Stimulated activated CD8-positive, alpha-beta memory T cell treated with anti-CD3 and anti-CD28 coated beads, Interleukin-12 subunit alpha, Interleukin-12 subunit beta, amount 100 ng/mL, for 1 hour (primary cell): ENCODE measurements around the gene USP15.

Source experiments
- DNase-seq: peaks from one replicate; pipeline ENCODE4 v3.0.0-alpha.2; 2020; ENCODE audit warnings: low read depth

Gene USP15

DNA sequence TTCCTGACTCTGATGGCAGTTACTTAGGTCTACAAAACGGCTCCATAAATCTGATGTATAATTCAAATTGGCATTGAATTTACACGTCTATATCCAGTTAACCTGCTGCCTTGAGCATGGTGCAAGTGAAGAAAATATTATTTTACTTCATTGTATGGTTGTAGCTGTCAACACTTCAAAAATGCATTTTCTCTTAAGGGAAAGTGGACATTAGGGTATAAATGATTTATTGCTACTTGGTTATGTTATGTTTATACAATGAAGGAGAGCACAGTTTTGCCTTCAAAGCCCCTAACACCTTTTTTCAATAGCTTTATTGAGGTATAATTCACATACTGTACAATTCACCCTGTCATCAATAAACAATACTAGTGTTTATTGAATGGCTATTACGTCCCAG, 2.0 kb upstream of the USP15 start:
- DNase-seq: no peak

DNA sequence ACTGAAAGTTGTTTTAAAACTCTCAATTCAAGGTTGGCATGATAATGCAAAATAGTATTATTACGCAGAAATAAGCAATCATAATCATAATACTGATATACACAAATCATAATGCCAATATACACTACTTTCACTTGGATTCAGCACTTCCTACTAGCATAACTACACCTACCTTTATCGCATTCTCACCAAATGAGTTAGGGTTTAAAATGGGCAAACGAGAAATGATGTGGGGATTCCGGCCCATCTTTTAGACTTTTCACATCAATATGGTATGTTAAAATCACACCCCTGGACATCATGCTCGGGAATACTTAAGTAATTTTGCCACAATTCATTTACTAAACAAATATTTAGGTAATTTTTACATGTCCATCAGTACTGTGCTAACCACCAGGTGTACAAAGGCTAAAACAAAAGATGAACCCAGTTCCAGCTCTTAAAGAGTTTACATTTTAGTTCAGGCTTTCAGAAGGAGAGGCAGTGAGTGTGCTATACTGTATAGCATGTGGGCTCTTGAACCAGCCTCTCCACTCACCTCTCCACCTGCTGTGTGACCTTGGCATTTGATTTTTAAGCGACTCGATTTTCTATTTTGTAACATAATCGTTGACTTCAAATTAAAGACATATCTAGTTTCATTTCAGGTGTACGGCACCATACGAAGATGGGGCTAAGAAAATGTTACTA, 1.1 kb upstream of the USP15 start:
- no peak for DNase-seq

DNA sequence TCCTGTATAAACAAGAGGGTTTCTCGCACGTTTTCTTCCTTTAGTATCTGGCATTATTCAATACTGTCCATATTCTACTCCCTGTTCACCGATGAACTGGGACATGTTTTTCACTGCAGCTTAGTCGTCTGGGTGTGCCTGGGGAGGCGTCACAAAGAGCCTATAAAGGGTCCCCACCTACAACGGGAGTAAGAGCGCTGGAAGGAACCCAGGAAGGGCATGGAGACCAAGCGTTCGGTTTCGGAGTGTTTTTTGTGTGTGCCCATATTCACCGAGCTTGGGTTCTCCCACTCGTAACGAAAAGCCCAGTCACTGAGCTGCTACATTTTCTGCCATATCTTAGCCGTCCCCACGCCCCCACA, 592 bp upstream of the USP15 start:
- DNase-seq: no peak

DNA sequence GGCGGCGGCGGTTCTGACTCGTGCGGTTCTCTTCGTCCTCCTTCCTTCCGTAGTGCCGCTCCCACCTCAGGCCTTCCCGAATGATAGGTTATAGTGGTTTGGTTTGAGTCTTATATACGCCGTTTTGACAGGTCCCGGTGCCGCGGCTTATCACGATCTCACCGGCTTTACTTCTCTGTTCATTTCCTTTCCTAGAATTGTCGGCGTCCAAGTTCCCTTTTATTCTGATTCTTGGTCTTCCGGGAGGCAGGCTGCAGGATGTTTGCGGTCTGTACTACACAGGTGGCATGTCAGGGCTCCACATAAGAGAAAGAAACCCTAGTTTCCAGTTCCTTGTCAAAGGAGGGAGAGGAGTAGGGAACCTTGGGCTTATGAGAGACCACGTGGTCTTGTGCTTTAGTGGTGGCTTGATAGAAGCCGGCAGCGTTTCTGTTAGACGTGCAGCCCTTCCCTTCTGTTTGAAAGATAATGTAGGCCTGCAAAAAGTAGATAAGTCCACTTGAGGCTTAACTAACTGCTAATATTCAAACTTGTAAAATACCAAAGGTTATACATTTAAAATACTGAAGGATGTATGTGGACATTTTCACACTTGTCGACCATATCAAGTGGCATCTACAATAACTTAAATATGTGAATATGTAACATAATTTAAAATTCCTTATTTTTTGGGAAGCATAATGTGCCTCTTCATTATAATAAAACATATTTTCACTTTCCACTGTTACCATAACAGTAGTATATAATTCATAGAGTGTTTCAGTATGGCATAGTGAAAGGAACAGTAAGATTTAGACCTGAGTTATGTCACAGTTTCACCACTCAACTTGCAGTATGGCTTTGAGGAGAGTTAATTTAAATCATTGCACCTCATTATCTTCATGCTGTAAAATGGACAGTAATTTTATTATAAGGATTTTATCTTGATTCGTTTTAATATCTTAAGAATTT, 804 bp downstream of the USP15 start:
- DNase-seq: peak; percentile 25

DNA sequence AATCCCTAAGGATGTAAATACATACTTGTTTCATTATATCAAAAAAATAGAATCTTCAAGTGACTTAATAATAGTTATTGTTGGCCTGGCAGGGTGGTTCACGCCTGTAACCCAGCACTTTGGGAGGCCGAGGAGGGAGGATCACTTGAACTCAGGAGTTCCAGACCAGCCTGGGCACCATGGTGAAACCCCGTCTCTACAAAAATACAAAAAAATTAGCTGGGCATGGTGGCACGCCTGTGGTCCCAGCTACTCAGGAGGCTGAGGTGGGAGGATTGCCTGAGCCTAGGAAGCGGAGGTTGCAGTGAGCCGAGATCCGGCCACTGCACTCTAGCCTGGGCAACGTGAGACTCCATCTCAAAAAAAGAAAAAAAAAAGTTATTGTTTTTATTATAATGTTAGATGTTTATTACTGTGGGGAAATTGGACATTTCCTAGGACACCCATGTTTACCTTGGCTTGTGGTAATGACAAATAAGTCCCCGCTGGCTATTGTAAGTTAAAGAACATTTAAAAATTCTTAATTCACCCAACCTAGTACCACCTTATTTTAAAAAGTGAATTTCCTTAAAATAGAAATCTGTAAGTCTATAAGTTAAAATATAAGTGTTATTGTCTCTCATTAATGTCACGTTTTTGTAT, 1.8 kb downstream of the USP15 start:
- DNase-seq: no peak

DNA sequence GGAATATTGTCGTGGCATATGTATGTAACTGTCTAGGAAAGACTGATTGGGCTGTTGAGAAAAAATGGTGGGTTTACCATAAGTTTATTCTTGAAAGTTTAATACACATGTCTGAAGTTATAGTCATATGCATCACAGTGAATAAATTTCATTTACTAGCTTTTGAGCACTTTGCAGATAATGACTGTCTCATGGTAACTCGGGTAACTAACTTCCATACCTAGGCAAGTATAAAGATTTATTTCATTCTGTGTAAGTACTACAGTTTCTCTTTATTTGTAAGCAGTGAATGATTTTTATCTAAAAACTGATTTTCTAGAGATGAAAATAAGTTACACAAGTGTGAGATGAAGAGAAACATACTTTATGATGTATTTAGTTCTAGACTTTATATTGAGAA, 3.0 kb downstream of the USP15 start:
- DNase-seq: no peak

DNA sequence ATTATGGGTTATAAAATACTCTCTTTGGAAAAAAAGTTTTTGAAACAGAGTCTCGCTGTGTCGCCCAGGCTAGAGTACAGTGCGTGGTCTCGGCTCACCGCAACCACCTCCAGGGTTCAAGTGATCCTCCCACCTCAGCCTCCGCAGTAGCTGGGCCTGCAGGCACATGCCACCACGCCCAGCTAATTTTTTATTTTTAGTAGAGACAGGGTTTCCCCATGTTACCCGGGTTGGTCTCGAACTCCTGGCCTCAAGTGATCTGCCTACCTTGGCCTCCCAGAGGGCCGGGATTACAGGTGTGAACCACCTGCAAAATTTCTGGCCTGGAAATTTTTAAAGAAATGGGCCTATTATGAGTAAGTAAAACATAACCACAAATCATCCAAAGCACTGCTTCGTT, 3.8 kb downstream of the USP15 start:
- DNase-seq: no peak

DNA sequence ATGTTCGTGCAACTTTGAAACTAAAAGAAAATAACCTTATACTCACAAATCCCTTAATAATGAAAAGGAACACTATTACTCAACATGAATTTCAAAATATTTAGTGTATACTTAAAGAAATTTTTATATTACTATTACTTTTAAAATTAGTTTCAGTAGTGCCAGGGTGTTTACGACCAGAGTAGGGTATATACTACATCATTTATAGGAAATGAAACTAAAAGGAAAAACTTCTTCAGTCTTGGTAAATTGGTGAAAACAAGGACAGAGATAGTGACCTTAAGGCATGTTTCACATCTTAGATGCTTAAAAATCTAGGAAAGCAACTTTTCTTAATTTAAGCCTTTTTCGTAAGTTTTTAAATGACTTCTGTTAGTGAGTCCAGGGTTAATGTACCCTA, 4.5 kb downstream of the USP15 start:
- no peak for DNase-seq

DNA sequence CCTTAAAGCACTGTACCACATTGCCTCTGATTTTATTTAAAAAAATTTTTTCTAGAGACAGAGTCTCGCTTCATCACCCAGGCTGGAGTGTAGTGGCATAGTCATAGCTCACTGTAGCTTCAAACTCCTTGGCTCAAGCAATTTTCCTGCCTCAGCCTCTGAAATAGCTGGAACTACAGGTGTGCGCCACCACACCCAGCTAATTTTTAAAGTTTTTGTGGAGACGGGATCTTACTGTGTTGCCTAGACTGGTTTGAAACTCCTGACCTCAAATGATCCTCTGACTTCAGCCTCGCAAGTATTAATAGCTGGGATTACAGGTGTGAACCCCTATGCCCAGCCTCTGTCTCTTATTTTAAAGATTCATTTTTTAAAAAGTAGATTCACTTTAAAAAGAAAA, 5.3 kb downstream of the USP15 start:
- no peak for DNase-seq

DNA sequence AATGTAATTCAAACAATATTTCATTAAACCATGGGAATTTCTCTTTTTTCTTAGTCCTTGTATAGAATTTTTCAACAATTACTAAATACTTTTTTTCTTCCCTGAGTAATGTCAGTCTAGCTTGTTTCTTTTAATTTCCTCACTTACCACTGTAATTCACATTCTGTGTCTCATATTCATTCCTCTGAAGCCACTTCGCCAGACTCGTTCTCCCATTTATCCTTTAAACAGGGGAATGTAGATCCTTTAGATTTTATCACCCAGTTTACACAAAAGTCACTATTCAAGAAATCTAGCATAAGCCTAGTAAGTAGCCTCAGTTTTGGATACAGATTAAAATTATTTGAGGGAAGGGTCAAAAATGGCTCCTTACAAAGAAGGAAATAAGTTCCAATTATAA, 6.8 kb downstream of the USP15 start:
- DNase-seq: no peak

DNA sequence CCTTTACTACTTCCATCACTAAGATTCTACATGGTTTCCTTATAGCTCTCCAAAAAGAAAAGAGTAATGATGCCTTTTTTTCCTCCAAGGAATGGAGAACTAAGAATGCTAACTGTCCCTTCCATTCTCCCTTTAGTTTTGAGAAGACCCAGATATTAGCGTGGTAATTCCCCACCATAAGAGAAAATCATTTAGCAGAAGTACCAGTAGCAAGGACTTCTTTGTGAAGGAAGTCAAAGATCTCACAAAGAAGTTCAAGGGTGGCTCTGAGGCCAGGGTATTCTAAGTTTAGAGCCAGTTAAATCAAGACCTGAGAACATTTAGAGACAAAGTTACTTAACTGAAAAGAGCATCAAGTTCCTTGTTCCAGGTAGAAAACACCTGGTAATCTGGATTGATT, 7.3 kb downstream of the USP15 start:
- DNase-seq: no peak

DNA sequence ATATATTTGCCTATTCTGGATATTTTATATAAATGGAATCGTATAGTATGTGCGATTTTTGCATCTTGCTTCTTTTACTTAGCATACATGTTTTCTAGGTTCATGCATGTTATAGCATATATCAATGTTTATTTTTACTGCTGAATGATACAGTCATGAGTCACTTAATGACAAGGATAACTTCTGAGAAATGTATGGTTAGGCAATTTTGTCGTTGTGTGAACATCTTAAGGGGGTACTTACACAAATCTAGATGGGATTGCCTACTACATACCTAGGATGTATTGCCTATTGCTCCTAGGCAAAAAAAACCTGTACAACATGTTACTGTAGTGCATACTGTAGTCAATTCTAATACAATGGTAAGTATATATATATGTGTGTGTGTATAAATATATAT, 8.8 kb downstream of the USP15 start:
- DNase-seq: no peak

DNA sequence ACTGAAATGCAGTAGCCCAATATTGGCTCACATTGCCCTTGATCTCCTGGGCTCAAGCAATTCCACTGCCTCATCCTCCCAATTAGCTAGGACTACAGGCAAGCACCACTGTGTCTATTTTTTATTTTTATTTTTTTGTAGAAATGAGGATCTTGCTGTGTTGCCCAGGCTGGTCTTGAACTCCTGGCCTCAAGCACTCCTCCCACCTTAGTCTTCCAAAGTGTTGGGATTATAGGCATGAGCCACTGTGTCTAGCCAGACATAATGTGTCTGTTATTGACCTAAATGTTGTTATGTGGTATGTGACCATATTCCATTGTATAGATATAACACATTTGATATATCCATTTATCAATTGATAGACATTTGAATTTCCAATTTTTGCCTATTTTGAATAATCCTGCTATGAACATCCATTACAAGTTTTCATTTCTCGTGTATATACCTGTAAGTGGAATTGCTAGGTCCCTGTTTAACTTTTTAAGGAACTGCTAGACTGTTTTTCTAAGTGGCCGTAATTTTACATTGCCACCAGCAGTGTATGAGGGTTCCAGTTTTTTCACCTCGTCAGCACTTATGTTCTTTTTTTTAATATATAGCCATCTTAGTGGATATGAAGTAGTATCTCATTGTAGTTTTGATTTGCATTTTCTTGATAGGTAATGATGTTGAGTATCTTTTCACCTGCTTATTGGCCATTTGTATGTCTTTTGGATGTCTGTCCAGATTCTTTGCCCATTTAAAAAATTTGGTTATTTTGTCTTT, 9.4 kb downstream of the USP15 start:
- DNase-seq: no peak

DNA sequence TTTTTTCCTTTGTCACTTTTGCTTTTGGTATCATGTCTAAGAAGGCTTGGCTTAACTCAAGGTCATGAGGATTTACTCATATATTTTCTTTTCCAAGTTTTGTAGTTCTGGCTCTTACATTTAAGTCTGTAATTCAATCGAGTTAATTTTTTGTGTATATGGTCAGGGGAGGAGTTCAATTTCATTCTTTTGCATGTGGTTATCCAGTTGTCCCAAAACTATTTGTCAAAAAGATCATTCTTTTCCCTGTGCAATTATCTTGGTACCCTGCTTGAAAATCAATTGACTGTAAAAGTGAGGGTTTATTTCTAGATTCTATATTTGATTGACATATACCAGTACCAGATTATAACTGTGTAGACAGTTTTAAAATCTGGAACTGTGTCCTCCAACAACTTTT, 10.2 kb downstream of the USP15 start:
- DNase-seq: no peak

DNA sequence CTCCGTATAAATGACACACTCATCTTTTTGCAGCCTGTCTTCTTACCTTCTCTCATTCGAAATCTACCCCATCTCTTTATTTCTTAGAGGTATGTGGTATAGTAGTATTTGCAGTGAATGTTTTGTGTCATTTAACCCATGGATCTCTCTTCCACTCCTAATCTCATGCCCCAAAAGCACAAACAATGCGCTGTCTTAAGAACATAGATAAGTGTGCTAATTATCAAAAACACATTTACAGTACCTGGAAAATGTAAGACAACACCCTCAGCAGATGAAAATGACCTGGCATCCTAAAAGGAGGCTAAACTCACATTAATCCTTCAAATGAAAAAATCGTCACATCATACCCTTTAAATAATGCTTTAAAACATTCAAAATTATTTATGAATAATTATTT, 10.7 kb downstream of the USP15 start:
- no peak for DNase-seq

DNA sequence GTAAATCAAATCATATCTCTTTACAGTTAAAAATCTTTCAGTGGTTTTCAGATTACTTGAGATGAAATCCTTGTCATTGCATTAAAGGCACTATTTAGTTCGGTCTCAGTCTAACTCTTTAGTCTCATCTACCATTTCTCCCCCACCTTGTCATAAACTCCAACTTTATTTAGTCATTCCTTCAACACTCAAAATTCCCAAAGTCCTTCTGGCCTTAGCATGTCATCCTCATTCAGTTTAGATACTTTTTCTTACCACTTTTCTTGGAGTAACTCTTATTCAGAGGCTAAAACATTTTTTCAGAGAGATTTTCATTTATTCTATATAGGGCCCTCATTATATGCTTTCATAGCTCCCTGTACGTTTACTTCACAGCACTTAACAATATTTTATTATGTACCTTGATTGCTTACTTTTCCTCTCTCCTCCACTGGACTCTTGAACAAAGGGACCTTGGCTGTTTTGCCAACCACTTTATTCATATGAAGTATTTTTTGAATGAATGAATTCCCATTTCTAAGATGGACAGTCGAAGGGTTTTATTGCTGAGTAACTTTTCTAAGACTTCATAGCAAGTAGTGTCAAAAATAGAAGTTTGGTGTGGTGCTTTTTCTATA, 12.8 kb downstream of the USP15 start:
- DNase-seq: no peak

DNA sequence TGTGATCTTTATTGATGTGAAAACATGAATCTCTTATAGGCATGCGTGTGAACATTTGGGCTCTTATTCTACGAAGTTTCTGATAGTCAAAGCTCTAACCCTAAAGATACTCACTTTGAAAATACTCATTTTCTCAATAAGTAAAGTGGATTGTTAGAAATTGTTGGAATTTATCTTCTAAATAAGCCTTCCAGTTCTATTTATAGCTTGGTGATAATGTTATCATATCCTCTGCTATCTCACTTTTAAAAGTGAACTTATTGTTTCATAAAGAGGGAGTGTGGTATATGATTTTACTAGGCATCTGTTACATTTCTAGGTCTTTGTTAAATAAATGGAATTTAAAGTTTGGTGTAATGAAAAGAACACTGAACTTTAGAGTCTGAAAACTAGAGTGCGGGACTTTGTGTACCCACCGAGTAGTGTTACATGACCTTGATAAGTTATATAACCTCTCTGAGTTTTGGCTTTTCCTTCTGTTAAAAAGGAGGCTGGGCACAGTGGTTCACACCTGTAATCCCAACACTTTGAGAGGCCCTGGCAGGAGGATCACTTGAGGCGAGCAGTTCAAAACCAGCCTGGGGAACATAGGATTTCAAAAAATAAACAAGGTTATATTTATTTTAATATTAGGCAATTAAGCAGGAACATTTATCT, 13.6 kb downstream of the USP15 start:
- no peak for DNase-seq

DNA sequence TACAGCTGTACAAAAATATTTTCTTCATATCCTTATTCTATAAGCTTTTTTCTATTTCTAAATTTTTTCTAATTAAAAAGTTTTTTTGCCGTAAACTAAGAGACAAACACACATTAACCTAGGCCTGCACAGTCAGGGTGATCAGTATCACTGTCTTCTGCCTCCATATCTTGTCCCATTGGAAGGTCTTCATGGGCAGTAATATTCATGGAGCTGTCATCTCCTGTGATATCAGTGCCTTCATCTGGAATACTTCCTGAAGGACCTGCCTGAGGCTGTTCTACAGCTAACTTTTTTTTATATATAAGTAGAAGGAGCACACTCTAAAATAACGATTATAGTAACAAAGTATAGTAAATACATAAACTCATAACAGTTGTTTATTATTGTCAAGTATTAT, 17.8 kb downstream of the USP15 start:
- DNase-seq: no peak

DNA sequence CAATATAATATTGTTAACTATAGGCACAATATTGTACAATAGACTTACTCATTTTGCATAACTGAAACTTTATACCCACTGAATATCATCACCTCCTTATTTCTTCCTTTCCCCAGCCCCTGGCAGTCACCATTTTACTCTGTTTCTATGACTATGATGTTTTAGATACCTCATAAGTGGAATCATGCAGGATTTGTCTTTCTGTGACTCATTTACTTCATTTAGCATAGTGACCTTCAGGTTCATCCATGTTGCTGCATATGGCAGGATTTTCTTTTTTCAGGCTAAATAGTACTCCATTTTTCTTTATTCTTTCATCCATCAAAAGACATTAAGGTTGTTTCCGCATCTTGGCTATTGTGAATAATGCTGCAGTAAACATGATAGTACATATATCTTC, 18.9 kb downstream of the USP15 start:
- no peak for DNase-seq

DNA sequence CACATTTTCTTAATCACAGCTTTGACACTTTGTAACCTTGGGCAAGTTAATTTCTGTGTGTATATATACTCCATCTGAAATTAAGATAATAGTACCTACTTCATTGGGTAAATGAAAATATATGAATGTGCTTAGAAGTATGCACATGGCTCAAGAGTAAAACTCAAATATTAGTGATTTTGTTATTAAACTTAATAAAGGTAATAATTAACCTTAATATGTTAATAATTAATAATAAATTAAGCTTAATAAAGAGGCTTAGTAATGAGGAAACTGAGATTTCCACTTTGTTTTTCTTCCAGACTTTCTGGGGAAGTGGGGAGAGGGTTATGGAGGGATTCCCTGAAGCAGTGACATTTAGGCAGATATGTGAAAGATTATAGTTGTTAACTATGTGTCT, 19.8 kb downstream of the USP15 start:
- no peak for DNase-seq

DNA sequence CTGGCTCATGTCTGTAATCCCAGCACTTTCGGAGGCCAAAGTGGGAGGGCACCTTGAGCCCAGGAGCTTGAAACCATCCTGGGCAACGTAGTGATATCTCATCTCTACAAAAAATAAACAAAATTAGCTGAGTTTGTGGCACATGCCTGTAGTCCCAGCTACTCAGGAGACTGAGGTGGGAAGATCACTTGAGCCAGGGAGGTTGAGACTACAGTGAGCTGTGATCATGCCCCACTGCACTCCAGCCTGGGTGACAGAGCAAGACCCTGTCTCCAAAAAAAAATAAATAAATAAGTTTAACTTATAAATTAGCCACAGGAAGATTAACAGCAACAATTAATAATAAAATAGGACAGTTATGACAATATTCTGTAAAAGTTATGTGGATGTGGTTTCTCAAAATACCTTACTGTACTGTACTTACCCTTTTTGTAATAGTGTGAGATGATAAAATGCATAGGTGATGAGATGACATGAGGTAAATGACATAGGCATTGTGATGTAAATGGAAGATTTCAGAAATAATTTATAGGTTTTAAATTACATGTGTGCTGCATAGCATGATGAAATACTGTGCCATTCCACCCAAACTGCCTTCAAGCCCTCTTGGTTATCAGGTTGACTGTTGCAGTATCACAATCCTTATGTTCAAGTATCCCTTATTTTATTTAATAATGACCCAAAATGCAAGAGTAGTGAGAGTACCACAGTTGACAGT, 22.0 kb downstream of the USP15 start:
- no peak for DNase-seq
